ENCODE data around the gene OR2A12. TPM values are rescaled to one million over a fixed set of nuclear protein-coding genes. Genes with fewer than 3 reads are reported as not detected.

The OR2A12 gene, protein sequence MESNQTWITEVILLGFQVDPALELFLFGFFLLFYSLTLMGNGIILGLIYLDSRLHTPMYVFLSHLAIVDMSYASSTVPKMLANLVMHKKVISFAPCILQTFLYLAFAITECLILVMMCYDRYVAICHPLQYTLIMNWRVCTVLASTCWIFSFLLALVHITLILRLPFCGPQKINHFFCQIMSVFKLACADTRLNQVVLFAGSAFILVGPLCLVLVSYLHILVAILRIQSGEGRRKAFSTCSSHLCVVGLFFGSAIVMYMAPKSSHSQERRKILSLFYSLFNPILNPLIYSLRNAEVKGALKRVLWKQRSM
- total RNA-seq: not detected in 2 replicates

DNA sequence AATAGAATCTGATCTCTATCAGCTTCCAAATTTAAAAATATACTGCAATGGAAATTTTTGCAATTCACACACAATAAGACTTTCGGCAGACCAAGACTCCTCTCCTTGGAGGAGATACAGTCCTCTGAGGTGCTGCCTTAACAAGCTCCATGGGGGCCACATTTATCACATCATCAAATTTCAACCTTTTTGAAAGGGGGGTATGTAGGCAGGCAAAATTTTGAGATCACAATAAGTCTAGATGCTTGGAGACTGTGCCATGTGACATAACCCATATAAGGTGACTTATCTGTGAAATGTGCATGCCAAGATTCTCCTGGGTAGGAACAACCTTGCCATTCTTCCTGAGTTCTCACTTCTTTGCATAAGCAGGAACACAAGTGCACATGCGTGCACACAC, at the start of gene OR2A12:
TSS of gene OR2A12 (plus strand) at position 301 of the 400 bp plus-strand sequence. CDS start 8,830 bp downstream, outside the sequence.

DNA sequence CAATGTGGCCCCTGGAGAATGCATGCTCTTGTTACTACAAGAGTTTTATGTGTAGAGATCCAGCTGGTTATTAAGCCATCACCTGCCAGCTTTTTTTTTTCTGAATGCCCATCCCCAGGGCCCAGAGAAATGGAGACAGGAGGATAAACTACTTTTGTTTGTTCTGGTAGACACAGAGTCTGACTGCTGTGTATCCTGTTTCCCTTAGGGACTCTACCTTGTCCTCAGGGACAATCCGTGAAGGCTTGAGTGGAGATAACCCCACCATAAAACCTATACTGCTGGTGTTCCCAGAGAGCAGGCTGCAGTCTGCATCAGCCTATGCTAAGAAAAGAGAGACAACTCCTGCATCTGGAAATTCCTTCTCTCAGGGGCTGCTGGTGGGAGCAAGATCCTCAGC, 37.4 kb upstream of the OR2A12 start, which contains the start of gene OR2A5:
TSS of gene OR2A5 (plus strand) at position 301 of the 400 bp plus-strand sequence. CDS start 1,454 bp downstream, outside the sequence.

DNA sequence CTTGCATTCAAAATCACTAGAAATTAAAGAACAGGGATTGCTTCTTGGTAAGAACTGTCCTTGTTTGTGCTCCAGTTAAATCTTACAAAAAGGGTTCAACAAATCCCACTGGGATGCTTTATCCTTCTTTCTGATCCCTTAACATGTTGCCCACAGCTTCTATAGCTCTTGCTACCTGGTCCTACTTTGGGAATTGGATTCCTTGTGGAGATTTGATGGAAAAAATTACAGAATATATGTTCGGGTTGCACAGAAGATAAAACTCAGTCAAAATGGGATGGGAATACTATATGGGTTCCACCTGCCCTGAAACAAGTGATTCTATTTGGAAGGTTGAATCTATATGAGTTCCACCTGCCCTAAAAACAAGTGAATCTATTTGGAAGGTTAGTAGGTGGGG, 16.6 kb upstream of the OR2A12 start, which contains the start of gene OR2A25:
TSS of gene OR2A25 (plus strand) at position 301 of the 400 bp plus-strand sequence. CDS start 4,409 bp downstream, outside the sequence.

GRCh38 chr7:144109283-144109682, 23.2 kb downstream of the OR2A12 start, which contains the start of gene OR2A2:
Gene OR2A2 (plus strand): TSS chr7:144109583. CDS start chr7:144109583, 0 bp downstream.

GRCh38 chr7:144122876-144123275, 36.8 kb downstream of the OR2A12 start, which contains the start of gene OR2A14:
Gene OR2A14 (plus strand): TSS chr7:144123176. CDS start chr7:144129113, 5,937 bp downstream.

Other genes with a start within 250 kb of the OR2A12 start
- 32.8 and 35.7 TPM in 2 replicates for gene TCAF1, start 184.1 kb upstream of the OR2A12 start, total RNA-seq
- not detected in 2 replicates for gene OR2F2, start 151.0 kb upstream of the OR2A12 start, total RNA-seq
- not detected in 2 replicates for gene OR2F1, start 131.4 kb upstream of the OR2A12 start, total RNA-seq
- not detected in 2 replicates for gene OR6B1, start 86.0 kb upstream of the OR2A12 start, total RNA-seq
- not detected in 2 replicates for gene OR2A5, start 37.3 kb upstream of the OR2A12 start, total RNA-seq
- not detected in 2 replicates for gene OR2A25, start 16.5 kb upstream of the OR2A12 start, total RNA-seq
- not detected in 2 replicates for gene OR2A2, start 23.3 kb downstream of the OR2A12 start, total RNA-seq
- not detected in 2 replicates for gene OR2A14, start 36.9 kb downstream of the OR2A12 start, total RNA-seq
- 0.65 and 1.6 TPM in 2 replicates for gene CTAGE4, start 97.2 kb downstream of the OR2A12 start, total RNA-seq
- gene ARHGEF35, start 109.6 kb downstream of the OR2A12 start, total RNA-seq: 1.5 and 3.8 TPM in 2 replicates
- under 0.01 and 0.49 TPM in 2 replicates for gene OR2A42, start 153.3 kb downstream of the OR2A12 start, total RNA-seq
- 1.1 and 2.2 TPM in 2 replicates for gene OR2A7, start 178.5 kb downstream of the OR2A12 start, total RNA-seq
- gene CTAGE8, start 183.0 kb downstream of the OR2A12 start, total RNA-seq: 0.38 and 1.6 TPM in 2 replicates
- 0.13 and 0.33 TPM in 2 replicates for gene OR2A1, start 226.1 kb downstream of the OR2A12 start, total RNA-seq